Kidney capillary endothelial cell (primary cell): ENCODE measurements around the gene UQCRH.
"Not testable (repeated sequence)": the region's sequence is repeated elsewhere in the genome, so short reads cannot be mapped to it uniquely, and the experiment has no call there.

Source experiments
- DNase-seq: peaks from one replicate; pipeline ENCODE4 v3.0.0-alpha.2; 2018; ENCODE audit warnings: low spot score

UQCRH gene

GRCh38 chr1:46333300-46334029, 30.0 kb downstream of the UQCRH start:
- peak; percentile 37 for DNase-seq

DNA sequence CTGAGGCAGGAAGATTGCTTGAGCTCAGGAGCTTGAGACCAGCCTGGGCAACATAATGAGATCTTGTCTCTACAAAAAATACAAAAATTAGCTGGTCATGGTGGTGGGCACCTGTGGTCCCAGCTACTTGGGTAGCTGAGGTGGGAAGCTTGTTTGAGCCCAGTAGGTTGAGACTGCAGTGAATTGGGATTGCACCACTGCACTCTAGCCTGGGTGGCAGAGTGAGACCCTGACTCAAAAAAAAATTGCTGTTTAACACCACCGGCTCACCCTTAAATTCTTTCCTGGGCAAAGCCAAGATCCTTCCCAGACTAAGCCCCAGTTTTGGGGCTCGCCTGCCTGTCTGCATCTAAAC, 30.5 kb downstream of the UQCRH start:
- DNase-seq: no peak

DNA sequence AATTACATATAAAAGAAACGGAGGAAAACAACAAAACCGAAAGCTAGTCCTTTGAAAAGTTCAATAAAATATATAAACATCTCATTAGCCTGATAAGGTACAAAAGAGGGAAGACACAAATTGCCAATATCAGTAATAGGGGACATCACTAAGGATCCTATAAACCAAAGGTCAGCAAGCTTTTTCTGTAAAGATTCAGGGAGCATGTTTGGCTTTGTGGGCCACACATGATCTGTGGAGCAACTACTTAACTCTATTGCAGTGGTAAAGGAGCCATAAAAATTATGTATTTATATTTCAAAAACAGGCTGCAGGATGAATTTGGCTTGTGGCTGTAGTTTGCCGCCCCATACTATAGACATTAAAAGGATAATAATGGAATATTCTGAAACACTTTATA, 31.6 kb downstream of the UQCRH start:
- DNase-seq: no peak

DNA sequence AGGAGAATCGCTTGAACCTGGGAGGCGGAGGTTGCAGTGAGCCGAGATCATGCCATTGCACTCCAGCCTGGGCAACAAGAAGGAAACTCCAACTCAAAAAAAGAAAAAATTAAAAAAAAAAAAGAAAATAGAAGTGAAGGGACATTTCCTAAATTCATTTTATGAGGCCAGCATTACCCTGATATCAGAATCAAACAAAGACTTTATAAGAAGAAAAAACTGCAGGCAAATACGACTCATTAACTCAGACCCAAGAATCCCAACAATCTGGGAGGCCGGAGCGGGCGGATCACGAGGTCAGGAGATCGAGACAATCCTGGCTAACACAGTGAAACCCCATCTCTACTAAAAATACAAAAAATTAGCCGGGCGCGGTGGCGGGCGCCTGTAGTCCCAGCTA, 33.9 kb downstream of the UQCRH start:
- DNase-seq: not testable (repeated sequence)

DNA sequence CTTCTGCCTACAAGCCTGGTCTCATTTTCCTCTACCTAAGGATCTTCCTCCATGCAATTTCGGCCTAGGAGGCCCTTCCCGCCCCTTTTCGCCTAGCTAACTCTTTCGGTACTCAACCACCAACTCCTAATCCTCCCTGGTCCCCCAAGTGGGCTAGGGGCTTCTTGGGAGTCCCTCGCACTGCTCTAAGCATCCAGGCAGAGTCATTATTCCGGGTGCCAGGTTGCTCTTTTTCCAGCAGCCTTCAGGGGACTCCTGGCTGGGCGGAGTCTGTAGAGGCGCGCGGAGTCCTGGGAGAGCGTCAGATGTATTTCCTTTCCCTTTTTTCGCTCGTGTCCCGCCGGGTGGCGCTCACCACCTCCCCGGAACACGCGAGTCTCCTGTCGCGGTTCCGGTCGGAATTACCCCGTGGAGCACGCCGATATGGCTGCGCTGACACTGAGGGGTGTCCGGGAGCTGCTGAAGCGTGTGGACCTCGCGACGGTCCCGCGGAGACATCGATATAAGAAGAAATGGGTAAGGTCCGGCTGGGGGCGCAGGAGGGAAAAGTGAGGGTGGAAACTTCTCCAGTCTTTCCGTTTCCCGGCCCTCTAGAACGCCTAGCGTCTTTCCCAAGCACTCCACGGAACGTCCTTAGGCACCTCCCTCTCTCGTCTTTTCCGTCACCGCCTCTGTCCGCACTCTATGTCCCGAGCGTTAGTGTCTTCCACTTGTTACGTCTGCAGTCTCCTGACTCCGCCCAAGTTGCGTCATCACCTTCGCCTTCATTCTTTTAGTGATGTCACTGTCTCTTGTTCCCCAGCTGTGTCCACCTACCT, 37.1 kb downstream of the UQCRH start, which contains the start of gene NSUN4:
TSS of gene NSUN4 (plus strand) at position 404 of the 818 bp plus-strand sequence. CDS start at position 424, 20 bp downstream.
- DNase-seq: peak; percentile 88

GRCh38 chr1:46341222-46342083, 38.0 kb downstream of the UQCRH start:
- no peak for DNase-seq

- DNase-seq: no peak
Observed at GRCh38 chr1:46342084-46342656, 38.7 kb downstream of the UQCRH start.

DNA sequence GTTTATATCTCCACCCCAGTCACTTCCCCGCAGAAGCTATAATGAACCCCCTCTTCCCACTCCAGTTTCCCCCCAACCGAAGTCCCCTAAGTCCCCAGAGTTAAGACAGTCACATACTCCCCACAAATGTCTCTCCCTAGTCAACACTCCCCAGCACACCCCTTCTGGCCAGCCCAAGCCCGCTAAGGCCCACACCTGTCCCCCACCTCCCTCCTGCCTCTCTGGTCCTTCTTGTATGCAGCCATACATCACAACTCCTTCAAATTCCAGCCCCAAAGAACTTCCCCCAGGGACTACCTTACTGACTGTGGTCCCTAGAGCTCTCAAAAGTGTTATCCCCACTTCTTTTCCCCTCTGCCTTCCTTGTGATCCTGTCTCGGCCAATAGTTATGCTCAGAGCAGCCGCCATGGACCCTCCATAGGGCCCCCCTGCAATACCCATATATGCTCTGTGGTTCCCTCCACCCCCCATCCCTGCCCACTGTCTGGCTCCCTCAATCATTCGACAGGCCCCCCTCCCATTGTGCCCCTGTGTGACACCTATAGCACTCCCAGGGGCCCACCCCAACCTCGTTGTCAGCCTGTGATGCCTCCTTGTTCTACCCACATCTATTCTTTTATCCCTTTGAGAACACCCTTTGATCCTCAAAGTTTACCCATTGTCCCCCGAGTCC, 39.3 kb downstream of the UQCRH start:
- no peak for DNase-seq

- DNase-seq: no peak
Observed at GRCh38 chr1:46343351-46343695, 39.8 kb downstream of the UQCRH start.

DNA sequence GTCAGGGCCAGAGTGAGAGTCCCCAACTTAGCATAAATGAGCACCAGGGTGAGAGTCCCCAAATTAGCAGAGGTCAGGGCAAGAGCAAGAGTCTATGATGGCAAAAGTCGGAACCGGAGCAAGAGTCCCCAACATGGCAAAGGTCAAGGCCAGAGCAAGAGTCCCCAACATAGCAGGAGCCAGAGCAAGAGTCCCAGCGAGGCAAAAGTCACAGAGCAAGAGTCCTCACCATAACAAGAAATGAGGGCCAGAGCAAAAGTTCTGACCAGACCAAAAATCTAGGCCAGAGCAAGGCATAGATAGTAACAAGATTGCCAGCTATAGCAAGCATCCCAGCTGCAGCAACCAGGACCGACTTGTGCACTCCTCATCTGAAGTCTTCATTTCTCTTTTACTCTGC, 40.2 kb downstream of the UQCRH start:
- DNase-seq: no peak

- no peak for DNase-seq
Observed at GRCh38 chr1:46344481-46344880, 41.0 kb downstream of the UQCRH start.

- DNase-seq: no peak
Observed at GRCh38 chr1:46345281-46345680, 41.8 kb downstream of the UQCRH start.

DNA sequence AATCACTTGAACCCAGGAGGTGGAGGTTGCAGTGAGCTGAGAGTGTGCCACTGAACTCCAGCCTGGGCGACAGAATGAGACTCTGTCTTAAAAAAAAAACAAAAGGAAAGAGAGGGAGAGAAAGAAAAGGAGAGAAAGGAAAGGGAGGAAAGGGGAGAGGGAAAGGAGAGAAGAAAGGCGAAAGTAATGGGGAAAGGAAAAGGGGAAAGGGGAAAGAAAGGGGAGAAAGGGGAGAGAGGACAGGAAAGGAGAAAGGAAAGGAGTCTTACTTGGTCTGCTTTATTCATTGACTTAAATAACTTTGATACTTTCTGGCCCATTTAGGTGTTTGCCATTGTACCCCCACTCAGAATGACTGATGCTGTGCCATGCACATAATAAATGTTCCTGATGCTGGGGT, 48.9 kb downstream of the UQCRH start:
- DNase-seq: no peak

DNA sequence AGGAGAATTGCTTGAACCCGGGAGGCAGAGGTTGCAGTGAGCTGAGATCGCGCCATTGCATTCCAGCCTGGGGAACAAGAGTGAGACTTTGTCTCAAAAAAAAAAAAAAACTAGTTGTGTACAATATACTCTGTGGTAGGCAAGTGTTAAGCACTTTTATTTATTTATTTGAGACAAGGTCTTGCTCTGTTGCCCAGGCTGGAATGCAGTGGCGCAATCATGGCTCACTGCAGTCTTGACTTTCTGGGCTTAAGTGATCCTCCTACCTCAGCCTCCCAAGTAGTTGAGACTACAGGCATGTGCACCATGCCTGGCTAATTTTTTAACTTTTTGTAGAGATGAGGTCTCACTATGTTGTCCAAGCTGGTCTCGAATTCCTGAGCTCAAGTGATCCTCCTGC, 52.4 kb downstream of the UQCRH start:
- DNase-seq: not testable (repeated sequence)

DNA sequence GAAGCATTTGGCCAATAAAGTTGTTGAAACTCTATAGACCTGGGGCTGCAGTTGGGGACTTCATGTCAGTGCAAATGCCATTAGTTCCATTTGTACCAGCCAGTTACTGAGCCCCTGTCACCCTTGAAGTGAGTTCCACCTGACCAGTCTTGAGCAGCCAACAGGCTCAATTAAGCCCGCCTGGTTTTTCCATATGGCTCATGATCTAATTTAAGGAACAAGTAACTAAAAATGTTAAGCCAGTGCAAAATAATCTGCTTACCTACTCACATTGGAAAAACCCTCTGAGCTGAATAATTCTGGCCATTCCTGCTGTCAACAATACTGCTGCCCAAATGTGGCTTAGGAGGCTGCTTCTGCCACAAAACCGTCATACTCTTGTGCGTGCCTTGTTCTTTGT, 58.7 kb downstream of the UQCRH start:
- DNase-seq: no peak

DNA sequence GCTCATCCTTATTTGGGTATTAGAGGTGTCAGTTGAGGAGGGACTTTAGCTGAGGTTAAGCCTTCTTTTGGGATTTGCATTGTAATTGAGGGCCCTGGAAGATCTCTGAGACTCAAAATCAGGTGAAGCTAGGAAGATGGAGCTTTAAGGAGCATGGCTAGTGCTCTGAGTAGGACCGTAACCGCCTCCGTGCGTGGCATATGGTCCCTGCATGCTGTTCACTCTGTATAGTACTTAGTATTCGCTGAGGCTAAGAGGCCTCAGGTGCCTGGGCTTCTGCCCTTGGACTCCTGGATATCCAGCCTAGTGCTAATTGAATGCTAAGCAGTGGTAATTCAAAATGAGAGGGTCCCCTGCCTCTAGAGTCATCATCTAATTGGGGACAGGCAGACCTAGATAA, 59.6 kb downstream of the UQCRH start:
- no peak for DNase-seq

- no peak for DNase-seq
Observed at GRCh38 chr1:46364612-46365011, 61.1 kb downstream of the UQCRH start.

GRCh38 chr1:46365796-46366195, 62.3 kb downstream of the UQCRH start:
- not testable (repeated sequence) for DNase-seq
